HL-60/S4 treated with retinoic acid at 250 ng/mL for 4 days and 3 days (cell line): ENCODE data around the gene SETSIP.
"Not testable (repeated sequence)": the region's sequence is repeated elsewhere in the genome, so short reads cannot be mapped to it uniquely, and the experiment has no call there.

ENCODE experiments used
- in situ Hi-C: fragments of 300-500 bp; cut with MboI; formaldehyde crosslinking; loops from 2 replicates; pipeline ENCODE4 v1.7.0; 2022; ENCODE audit warnings: low sequenced_read_pairs

The SETSIP gene, protein sequence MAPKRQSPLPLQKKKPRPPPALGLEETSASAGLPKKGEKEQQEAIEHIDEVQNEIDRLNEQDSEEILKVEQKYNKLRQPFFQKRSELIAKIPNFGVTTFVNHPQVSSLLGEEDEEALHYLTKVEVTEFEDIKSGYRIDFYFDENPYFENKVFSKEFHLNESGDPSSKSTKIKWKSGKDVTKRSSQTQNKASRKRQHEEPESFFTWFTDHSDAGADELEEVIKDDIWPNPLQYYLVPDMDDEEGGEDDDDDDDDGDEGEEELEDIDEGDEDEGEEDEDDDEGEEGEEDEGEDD

GRCh38 chr1:92075311-92075710 is at the start of gene SETSIP:
SETSIP (minus strand) TSS chr1:92075411; CDS start chr1:92075411, 0 bp downstream.
- in situ Hi-C loops: no loop called here

DNA sequence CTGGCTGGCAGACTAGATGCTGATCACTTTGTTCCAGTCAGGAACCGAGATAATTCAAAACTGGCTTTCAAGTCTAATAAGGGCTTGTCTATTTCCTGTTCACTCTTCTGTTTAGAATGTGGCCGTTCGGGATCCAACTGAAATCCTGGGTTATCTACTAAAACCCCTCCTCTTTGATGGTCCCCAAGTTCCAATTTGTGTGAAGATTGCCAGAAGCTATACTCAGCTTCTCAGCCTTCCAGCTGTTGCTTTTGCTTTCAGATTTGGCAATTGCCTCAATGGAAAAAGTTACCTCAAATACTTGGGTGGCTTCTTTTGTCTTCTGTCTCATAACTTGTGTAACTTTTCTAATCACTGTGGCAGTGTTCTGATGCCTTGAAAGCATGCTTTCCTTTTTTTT is 48.7 kb upstream of the SETSIP start:
- in situ Hi-C loops: no loop called here

DNA sequence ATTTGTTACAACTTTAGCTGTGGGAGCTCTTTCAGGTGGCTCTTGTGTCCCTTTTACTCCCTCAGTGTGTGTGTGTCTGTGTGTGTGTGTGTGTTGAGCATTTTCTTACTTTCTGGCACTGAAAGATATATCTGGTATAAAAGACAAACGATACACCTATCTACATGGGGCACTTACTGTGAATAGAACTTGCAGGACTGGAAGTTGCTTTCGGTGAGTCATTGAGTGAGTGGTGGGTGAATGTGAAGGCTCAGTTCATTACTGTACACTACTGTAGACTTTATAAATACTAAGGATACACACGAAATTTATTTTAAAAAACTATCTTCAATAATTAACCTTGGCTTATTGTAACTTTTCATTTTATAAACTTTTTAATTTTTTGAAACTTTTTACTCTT is 43.6 kb upstream of the SETSIP start:
- in situ Hi-C loops: no loop called here

DNA sequence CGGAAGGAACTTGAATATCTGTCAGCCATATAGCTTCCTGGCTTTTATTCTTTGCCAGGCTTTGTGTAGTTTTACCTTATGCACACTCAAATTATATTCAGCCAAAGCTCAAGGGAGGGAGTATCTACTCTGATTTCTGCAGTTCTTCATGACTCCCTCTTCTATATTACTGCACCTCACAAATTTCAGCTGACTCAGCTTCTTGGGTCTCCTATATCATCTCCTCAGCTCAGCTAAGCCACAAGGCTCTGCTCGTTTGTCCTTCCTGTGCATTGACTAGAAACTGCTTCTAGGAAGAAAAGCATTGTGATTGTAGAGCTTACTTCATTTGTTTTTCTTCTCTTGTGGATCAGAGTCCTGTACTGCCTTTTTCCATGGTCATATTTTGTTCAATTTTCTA is 42.3 kb upstream of the SETSIP start:
- in situ Hi-C loops: no loop called here

DNA sequence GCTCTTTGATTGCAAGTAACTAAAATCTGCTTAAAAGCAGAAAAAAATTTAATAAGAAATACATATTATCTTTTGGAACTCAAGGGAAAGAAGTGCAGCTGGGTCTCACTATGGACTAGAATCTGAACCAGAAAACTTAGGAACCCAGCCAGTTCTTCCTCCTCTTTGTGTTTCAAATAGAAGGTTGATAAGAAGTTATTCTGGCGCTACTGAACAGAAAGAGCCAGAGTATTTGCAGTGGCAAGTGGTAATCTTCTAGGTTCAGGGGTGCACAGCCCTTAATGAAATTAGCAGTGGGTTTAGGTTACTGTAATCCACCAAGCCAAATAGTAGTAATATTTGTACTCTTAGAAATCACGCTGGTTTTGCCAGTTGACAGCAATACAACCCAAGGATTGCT is 33.4 kb upstream of the SETSIP start:
- in situ Hi-C loops: no loop called here

DNA sequence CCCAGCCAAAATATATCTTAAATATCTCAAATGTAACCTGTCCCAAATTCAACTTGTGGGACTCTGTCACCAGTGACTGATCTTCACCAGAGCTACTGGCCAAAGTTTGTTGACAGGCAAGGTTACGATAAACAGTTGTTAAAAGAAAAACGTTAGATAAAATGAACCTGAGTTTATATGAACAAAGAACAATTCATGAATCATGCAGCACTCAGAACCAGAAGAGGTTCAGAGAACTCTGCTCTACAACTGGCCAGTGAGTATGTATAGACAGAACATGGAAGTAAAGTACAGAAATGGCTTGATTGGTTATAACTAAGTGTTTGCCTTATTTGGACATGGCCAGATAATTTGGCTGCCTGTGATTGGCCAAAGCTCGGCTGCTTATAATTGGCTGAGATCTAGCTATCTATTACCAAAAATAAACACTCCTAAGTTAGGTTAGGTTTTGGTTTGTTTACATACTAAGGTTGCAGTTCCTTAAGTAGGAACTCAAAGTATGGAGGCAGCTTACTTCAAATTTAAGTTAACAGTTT is 30.4 kb upstream of the SETSIP start:
- in situ Hi-C loops: no loop called here

DNA sequence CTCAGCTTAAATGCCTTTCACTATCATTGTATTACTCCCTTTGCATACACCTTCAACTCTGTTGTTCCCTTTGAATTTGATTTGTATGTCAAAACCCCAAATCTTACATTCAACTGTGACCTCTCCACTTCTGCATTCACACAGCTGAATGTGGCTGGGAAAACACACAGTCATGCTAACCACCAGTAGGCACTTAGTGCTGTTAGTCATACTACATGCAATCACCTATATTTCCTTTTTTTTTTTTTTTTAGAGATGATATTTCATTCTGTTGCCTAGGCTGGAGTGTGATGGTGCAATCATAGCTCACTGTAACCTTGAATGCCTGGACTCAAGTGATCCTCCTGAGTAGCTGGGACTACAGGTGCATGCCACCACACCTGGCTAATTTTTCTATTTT is 21.1 kb upstream of the SETSIP start:
- in situ Hi-C loops: no loop called here

DNA sequence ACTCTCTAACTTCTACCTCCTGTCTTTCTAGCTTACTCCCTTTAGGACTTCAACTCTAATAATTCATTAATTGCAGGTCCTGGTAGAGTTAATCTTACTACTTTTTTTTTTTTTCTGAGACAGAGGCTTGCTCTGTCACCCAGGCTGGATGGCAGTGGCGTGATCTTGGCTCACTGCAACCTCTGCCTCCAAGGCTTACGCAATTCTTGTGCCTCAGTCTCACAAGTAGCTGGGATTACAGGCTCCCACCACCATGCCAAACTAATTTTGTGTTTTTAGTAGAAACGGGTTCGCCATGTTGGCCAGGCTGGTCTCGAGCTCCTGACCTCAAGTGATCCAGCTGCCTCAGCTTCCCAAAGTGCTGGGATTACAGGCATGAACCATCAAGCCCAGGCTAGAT is 20.7 kb upstream of the SETSIP start:
- in situ Hi-C loops: no loop called here

DNA sequence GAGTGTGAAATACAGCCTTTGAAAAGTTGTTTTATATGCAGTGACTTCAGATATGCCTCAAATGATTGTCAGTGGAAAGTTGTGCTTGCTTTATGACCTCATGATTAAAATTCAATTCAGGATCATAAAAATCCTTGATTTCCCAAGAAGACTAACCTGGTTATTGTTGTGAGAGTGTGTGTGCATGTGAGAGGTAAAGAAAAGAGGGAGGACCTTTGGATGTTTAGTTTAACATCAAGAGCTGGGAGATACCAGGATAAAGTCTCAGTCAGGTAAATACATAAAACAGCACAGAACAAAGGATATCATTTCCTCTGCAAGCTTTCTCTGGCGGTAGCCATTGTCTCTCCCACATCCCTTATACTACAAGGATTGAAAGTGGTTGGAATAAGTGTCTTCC is 19.4 kb upstream of the SETSIP start:
- in situ Hi-C loops: no loop called here

DNA sequence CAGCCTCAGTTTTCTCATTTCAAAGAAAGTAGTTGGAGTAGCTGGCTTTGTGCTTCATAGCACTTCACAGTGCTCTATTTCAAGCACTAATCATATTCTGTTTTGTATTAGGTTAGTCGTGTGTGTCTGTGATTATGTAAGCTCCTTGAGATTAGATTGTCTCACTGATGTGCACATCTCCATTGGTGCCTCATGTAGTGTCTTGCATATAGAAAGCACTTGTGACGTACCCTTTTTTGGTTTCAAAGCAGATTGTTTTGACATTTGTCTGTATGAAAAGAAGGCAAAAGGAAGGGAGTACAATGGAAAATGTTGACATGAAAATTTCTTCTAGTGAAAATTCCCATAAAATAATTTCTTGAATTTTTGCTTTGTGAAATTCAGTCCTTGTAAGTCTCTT is 18.9 kb upstream of the SETSIP start:
- in situ Hi-C loops: no loop called here

DNA sequence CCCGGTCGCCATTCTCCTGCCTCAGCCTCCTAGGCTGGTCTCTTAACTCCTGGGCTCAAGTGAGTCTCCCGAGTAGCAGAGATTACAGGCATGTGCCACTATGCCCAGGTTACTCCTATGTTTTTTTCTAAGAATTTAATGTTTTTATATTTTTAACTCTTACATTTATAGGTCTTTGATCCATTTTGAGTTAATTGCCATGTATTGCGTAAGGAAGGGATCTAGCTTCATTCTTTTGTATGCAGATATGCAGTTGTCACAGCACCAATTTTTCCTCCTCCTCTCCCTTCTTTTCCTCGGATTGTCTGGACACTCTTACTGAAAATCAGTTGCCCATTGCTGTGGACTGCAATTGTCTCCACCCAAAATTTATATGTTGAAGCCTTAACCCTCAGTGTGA is 16.4 kb upstream of the SETSIP start:
- in situ Hi-C loops: no loop called here

- in situ Hi-C loops: no loop called here
Measured at GRCh38 chr1:92087542-92087941, 12.3 kb upstream of the SETSIP start.

DNA sequence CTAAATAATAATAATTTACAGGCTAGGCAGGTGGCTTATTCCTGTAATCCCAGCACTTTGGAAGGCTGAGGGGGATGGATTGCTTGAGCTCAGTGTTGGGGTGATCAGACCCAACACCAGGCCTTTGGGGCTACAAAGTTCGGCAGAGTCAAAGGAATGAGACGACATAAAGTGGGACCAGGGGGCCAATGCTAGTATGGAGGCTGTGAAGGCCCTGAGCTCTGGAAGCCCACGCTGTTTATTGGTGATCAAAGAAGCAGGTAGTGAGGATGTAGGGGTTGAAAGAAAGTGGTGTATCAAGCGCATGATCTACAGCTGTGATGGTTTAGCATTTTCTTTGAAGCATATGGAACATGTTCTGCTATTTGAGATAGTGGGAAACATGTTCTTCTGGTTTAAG is 10.5 kb upstream of the SETSIP start:
- in situ Hi-C loops: no loop called here

GRCh38 chr1:92084651-92085050 is 9.4 kb upstream of the SETSIP start:
- in situ Hi-C loops: no loop called here

- in situ Hi-C loops: no loop called here
Measured at GRCh38 chr1:92081031-92081430, 5.8 kb upstream of the SETSIP start.

- in situ Hi-C loops: no loop called here
Measured at GRCh38 chr1:92080128-92080985, 5.1 kb upstream of the SETSIP start, which contains the start of gene BTBD8. BTBD8 (plus strand) TSS chr1:92080345; CDS start chr1:92080572, 227 bp downstream.

DNA sequence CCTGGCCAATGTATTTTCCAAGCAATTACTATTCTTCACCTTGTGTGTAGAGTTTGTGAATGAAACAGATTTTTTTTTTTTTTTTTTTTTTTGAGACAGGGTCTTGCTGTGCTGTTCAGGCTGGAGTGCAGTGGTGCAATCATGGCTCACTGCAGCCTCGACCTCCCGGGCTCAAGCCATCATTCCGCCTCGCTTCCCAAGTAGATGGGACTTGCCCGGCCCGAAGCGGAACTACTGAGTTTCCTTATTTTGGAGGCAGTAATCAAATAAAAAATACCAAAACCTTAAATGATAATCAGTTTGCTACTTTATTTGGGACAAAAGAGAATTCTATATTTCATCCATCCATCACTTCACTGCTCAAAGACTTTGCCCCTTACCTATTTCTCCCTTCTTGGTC is 4.2 kb upstream of the SETSIP start:
- in situ Hi-C loops: no loop called here

GRCh38 chr1:92078077-92078476 is 2.9 kb upstream of the SETSIP start:
- in situ Hi-C loops: not testable (repeated sequence)

DNA sequence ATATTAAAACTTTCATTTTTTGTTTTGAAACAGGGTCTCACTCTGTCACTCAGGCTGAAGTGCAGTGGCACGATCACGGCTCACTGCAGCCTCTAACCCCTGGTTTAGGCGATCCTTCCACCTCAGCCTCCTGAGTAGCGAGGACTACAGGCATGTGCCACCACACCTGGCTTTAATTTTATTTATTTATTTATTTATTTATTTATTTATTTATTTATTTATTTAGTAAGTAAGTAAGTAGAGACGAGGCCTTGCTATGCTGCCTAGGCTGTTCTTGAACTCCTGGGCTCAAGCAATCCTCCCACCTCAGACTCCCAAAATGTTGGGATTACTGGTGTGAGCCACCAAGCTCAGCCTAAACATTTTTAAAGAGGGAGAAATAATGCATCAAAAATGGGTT is 1.2 kb upstream of the SETSIP start:
- in situ Hi-C loops: no loop called here

- in situ Hi-C loops: not testable (repeated sequence)
Measured at GRCh38 chr1:92074446-92074845, 765 bp downstream of the SETSIP start.

DNA sequence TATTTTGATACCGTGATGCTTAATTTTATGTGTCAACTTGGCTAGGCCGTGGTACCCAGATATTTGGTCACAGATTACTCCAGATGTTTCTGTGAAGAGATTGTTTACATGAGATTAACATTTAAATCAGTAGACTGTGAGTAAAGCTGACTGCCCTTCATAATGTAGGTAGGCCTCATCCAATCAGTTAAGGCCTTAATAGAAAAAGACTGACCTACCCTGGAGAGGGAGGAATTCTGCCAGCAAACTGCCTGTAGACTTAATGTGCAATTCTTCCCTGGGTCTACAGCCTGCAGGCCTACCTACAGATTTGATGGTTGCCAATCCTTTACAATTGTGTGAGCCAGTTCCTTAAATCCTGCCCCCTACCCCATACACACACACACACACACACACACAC is 4.3 kb downstream of the SETSIP start:
- in situ Hi-C loops: no loop called here

GRCh38 chr1:92066321-92066720 is 8.9 kb downstream of the SETSIP start:
- in situ Hi-C loops: no loop called here
